Left kidney (tissue), 8 donors: ENCODE results near the gene PLPP4. TPM values are rescaled to one million over a fixed set of nuclear protein-coding genes. Genes with fewer than 3 reads are reported as not detected.
A peak's percentile ranks its signal among the peaks of the same experiment; 100 is the strongest.

Experiments
- DNase-seq: peaks from one replicate; pipeline ENCODE4 v3.0.0-alpha.2; 2013
- long read RNA-seq, 8 donors: transcript quantifications; one replicate each; lab custom pipeline, GENCODE V29; 2026
- polyA plus RNA-seq: library from polyadenylated mRNA; unstranded; fragments of 120-200 nt; gene quantifications from one replicate; pipeline ENCODE4 v1.2.1, GENCODE V29; 2013; ENCODE audit not compliant: insufficient read length

PLPP4 gene
- 4.6 TPM for polyA plus RNA-seq
- long read RNA-seq, donor 1 = 0 reads
- long read RNA-seq, donor 2, partial matches to known transcripts = 0 of 1 reads
- long read RNA-seq, donor 2, other reads (novel, unspliced or antisense) = 0 of 1 reads
- long read RNA-seq, donor 3, partial matches to known transcripts = 0 of 1 reads
- long read RNA-seq, donor 3, other reads (novel, unspliced or antisense) = 0 of 1 reads
- long read RNA-seq, donor 4 = 0 reads
- long read RNA-seq, donor 5, partial matches to known transcripts = 0 of 4 reads
- long read RNA-seq, donor 5, other reads (novel, unspliced or antisense) = 0 of 4 reads
- long read RNA-seq, donor 6 = 0 reads
- long read RNA-seq, donor 7, partial matches to known transcripts = 0 of 2 reads
- long read RNA-seq, donor 7, other reads (novel, unspliced or antisense) = 0 of 2 reads
- long read RNA-seq, donor 8 = 0 reads

- peak; percentile 60 for DNase-seq
These were observed at the start of gene PLPP4 for GRCh38 chr10:120456626-120457430. TSS of gene PLPP4 (plus strand) at chr10:120457227. CDS start at chr10:120457306, 79 bp downstream.

GRCh38 chr10:120409816-120410215 is 47.2 kb upstream of the PLPP4 start:
- DNase-seq = no peak

GRCh38 chr10:120414946-120415345 is 42.1 kb upstream of the PLPP4 start:
- no peak for DNase-seq

GRCh38 chr10:120415709-120416330 is 41.2 kb upstream of the PLPP4 start:
- no peak for DNase-seq

- DNase-seq = no peak
These were observed 36.6 kb upstream of the PLPP4 start for GRCh38 chr10:120420421-120420820.

GRCh38 chr10:120421250-120421649 is 35.8 kb upstream of the PLPP4 start:
- no peak for DNase-seq

GRCh38 chr10:120422457-120422856 is 34.6 kb upstream of the PLPP4 start:
- no peak for DNase-seq

GRCh38 chr10:120423431-120424197 is 33.4 kb upstream of the PLPP4 start:
- DNase-seq = peak; percentile 28

- no peak for DNase-seq
These were observed 32.9 kb upstream of the PLPP4 start for GRCh38 chr10:120424198-120424464.

- no peak for DNase-seq
These were observed 30.7 kb upstream of the PLPP4 start for GRCh38 chr10:120426306-120426705.

- DNase-seq = no peak
These were observed 28.3 kb upstream of the PLPP4 start for GRCh38 chr10:120428754-120429153.

GRCh38 chr10:120429395-120429794 is 27.6 kb upstream of the PLPP4 start:
- DNase-seq = no peak

GRCh38 chr10:120431251-120431651 is 25.8 kb upstream of the PLPP4 start:
- no peak for DNase-seq

- no peak for DNase-seq
These were observed 24.8 kb upstream of the PLPP4 start for GRCh38 chr10:120432209-120432608.

GRCh38 chr10:120433141-120433540 is 23.9 kb upstream of the PLPP4 start:
- DNase-seq = no peak

- no peak for DNase-seq
These were observed 20.5 kb upstream of the PLPP4 start for GRCh38 chr10:120436439-120437112.

GRCh38 chr10:120437541-120437940 is 19.5 kb upstream of the PLPP4 start:
- no peak for DNase-seq

- DNase-seq = no peak
These were observed 5.1 kb upstream of the PLPP4 start for GRCh38 chr10:120451968-120452367.

GRCh38 chr10:120453319-120453718 is 3.7 kb upstream of the PLPP4 start:
- no peak for DNase-seq

- no peak for DNase-seq
These were observed 3.1 kb upstream of the PLPP4 start for GRCh38 chr10:120453886-120454285.

- DNase-seq = no peak
These were observed 2.0 kb upstream of the PLPP4 start for GRCh38 chr10:120455004-120455403.

- DNase-seq = no peak
These were observed 1.4 kb upstream of the PLPP4 start for GRCh38 chr10:120455606-120456005.
